ENCODE data around the gene ANKS6.

GRCh38 chr9:98838155-98838867 is 42.0 kb upstream of the ANKS6 start:
- TF ChIP-seq CTCF (IDR thresholded peaks at IDR 0.05) = no peak
- TF ChIP-seq POLR2A (IDR thresholded peaks at IDR 0.05) = no peak

All from stomach (tissue), 4 donors.